Activated T-helper 1 cell treated with Interleukin-2 at 50 U/mL for 16 hours (primary cell): ENCODE data around the gene NAALADL1.
A peak's percentile ranks its signal among the peaks of the same experiment; 100 is the strongest.
"Not testable (repeated sequence)": the region's sequence is repeated elsewhere in the genome, so short reads cannot be mapped to it uniquely, and the experiment has no call there.

Experiments used
- DNase-seq: peaks from one replicate; pipeline ENCODE4 v3.0.0-alpha.2; 2020; ENCODE audit warnings: low read depth

Gene NAALADL1

GRCh38 chr11:65047581-65048422, 10.6 kb downstream of the NAALADL1 start:
- no peak for DNase-seq

GRCh38 chr11:65045728-65046127, 12.6 kb downstream of the NAALADL1 start:
- DNase-seq: no peak

DNA sequence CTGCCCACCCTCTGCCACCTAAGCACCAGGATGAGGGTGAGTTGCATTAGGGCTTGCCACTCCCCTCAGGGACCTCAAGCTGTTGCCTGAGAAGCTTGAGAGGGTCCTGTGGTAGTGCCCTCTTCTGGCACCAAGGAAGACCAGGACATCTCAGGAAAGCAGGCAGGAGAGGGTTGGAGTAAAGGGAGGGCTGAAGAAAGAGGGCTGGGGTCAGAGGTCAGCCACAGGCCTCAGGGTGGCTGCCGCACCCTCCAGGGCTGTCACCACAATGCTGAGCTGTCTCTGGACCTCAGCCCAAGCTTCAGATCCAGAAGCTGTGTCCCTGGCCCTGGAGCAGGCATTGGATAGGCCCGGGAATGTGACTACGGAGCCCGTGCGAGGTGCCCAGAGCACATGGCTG, 13.3 kb downstream of the NAALADL1 start:
- no peak for DNase-seq

DNA sequence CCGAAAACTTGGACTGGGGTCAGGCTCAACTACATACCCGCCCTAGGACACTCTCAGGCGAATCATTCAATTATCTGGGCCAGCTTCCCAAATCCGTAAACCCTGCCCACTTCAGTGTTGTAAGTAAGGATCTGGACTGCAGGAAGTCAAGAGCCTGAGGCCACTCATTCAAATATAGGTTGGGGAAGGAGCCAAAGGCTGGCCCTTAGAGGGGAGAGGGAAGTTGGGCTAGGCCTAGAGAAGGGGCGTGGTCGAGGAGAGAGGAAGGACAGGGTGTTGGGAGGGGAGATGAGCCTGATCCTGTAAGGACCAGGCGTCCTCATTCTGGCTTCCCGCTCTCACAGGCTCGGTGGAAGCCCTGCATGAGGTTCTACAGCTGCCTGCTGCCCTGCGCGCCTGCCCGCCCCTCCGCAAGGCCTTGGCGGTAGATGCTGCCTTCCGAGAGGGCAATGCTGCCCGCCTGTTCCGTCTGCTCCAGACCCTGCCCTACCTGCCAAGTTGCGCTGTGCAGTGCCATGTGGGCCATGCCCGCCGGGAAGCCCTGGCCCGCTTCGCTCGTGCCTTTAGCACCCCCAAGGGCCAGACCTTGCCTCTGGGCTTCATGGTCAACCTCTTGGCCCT, 14.4 kb downstream of the NAALADL1 start:
- no peak for DNase-seq

DNA sequence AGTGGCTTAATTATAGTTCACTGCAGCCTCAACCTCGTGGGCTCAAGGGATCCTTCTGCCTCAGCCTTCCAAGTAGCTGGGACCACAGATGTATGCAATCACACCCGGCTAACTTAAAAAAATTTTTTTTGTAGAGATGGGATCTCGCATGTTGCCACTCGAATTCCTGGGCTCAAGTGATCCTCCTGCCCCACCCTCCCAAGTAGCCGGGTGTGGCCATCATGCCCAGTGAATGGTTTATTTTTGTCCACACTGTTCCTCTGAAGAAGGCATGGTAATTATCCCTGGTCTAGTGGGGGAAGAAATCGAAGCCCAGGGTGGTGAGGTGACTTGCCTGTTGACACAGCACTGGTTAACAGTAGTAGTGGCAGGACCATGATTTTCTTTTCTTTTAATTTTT, 15.5 kb downstream of the NAALADL1 start:
- DNase-seq: no peak

DNA sequence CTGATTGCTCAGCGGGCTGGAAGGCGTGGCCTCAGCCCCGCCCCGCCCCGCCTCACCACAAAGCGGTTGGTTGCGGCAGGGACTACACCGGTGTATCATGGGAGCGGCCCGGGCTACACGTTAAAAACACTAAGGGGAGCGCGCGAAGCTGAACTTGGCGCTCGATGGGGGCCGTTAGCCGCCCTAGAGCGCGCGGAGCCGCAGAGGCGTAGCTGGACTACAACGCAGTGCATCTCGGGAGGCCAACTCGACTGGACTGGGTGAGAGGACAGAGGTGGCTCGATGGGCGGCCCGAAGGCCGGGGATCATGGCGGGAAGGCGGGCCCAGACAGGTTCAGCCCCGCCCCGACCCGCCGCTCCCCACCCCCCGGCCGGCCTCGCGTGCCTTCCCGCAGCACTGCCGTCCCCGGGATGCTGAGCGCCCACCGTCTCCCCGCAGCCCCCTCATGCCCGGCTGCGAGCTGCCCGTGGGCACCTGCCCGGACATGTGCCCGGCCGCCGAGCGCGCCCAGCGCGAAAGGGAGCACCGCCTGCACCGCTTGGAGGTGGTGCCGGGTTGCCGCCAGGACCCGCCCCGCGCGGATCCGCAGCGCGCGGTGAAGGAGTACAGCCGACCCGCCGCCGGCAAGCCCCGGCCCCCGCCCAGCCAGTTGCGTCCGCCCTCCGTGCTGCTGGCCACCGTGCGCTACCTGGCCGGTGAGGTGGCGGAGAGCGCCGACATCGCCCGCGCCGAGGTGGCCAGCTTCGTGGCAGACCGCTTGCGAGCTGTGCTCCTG, 17.3 kb downstream of the NAALADL1 start, which contains the start of gene SAC3D1:
Gene SAC3D1 (plus strand): TSS at position 364 of the 776 bp plus-strand sequence. CDS start 83 bp downstream, at position 447.
- DNase-seq: peak; percentile 74

GRCh38 chr11:65040520-65040846, 17.9 kb downstream of the NAALADL1 start:
- DNase-seq: no peak

- DNase-seq: no peak
Observed at GRCh38 chr11:65036931-65037330, 21.4 kb downstream of the NAALADL1 start.

DNA sequence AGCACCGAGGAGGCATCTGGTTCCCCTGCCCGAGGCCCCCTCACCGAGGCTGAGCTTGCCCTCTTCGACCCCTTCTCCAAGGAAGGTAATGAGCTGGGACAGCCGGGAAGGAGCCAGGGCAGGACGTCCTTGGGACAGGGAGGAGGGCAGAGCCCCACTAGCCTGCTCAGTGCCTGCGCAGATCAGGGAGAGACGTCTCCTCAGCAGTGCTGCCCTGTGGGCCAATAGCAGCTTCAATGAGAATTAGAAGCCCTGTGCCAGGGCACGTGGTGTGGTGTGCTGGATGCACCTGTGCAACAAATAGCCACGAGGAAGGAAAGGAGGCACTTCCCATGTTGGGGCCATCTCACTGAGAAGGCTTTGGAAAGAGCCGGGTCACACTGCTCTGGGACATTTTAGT, 22.8 kb downstream of the NAALADL1 start:
- no peak for DNase-seq

GRCh38 chr11:65034423-65034822, 23.9 kb downstream of the NAALADL1 start:
- no peak for DNase-seq

- DNase-seq: no peak
Observed at GRCh38 chr11:65032216-65032615, 26.1 kb downstream of the NAALADL1 start.

DNA sequence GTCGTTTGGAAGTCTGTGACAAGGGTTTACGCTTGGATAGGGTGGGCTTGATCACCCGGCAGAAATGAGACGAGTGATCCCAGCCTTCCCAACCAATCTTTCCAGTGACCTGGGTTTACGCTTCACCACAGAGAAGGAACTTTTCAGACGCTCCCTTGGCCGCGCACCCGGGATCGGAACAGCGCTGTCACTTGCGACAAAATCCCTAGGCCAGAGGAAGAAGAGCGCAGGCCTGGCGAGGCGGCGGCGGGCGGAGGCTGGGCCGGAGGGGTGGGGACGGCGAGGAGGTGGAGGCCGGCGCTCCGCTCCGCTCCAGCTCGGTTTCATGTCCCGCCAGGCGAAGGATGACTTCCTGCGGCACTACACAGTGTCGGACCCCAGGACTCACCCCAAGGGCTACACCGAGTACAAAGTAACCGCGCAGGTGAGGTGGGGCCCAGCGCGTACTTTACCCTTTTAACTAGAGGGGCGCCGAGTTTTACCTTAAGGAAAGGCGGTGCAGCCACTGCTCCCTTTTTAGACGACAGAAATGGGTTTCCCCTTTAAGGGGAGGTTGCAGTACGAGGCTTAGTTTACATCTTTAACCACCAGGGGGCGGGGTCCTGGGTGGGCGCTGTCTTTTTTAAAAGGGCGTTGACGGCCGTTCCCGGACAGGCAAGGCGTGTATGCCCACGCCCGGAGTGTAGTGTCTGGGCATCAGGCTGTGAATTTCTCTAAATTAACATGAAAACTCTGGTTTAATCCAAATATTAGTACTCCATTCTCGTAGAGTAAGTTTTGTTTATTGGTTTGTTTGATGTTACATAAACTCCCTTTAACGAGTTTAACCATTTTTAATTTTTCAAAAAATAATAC, 30.9 kb downstream of the NAALADL1 start, which contains the start of gene SNX15:
Gene SNX15 (plus strand): TSS at position 227 of the 855 bp plus-strand sequence. CDS start 99 bp downstream, at position 326.
- peak; percentile 77 for DNase-seq

DNA sequence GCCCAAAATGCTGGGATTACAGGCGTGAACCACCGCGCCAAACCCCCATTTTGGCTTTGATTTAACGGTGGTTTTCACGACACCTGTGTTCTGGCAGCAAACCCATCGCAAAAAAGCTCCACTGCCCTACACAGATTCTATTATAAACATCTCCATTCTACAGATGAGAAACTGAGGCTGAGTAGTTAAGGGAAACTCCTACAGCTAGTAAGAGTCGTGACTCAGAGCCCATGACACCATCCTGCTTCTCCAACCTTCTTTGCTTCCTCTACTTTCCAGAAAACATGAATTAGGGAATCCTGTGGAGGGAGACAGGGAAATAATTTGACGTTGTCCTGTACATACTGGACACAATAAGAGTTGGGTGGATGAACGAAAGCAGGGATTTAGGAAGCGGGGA, 31.5 kb downstream of the NAALADL1 start:
- no peak for DNase-seq

- not testable (repeated sequence) for DNase-seq
Observed at GRCh38 chr11:65023502-65023901, 34.9 kb downstream of the NAALADL1 start.

DNA sequence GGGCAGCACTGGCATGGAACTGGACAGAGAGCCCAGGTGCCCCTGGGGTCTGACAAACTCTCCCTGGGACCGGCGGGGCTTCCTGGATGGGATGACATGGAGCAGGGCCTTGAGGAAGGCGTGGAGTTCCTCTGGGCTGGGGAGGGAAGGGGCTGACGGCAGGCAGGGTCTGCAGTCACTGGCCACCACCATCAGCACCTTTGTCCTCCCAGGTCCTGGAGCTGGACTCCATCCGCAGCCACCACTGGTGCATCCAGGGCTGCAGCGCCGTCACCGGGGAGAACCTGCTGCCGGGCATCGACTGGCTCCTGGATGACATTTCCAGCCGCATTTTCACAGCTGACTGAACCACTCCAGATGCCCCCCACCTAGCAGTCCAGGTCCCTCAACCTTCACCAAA, 36.8 kb downstream of the NAALADL1 start:
- no peak for DNase-seq

DNA sequence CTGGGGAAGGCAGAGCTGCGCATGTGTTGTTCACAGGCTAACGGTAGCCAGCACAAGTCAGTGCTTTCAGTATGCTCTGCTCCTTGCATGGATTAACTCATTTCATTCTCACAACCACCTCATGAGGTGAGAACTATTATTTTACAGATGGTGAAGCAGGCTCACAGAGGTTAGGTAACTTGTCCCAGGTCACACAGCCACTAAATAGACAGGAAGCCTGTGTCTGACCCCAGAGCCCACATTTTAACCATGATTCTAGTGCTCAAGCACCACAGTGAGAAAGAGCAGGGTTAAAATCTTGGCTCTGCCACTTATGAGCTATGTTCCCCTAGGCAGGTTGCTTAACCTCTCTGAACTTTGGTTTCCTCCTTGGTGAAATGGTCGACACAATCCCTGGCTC, 37.4 kb downstream of the NAALADL1 start:
- DNase-seq: no peak

DNA sequence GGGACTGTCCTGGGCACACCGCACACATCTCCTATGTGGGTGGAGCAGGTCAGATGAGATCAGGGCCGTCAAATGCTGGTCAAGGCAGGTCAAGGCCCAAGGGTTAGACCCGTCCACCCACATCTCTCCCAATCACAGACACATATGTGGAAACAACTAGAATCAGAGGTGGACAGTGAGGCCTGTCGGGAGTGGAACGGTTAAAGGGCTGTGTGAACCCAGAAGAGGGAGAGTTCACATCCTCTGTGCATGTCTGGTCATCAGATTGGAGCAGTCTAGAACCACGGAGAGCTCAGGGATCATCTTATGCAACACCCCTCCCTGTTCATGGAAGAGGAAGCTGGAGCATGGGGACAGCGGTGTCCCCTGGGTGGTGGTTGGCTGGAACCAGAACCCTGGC, 38.5 kb downstream of the NAALADL1 start:
- DNase-seq: no peak

DNA sequence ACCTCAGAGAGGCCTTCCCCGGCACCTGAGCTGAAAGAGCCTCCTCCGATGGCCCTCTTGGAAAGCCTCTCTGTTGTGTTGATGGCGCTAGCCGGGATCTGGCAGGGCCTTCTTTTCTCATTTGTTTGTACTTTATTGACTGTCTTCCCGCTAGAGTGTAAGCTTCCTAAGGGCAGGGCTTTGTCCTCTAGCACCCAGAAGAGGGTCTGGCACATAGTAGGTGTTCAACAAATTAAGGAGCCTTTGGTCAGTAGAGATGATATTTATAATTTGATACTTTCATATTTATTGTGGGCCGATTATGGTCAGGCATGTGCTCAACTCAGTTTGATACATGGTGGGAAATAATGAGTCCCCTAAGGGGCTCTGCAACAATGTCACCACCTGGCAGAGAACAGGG, 40.4 kb downstream of the NAALADL1 start:
- no peak for DNase-seq

DNA sequence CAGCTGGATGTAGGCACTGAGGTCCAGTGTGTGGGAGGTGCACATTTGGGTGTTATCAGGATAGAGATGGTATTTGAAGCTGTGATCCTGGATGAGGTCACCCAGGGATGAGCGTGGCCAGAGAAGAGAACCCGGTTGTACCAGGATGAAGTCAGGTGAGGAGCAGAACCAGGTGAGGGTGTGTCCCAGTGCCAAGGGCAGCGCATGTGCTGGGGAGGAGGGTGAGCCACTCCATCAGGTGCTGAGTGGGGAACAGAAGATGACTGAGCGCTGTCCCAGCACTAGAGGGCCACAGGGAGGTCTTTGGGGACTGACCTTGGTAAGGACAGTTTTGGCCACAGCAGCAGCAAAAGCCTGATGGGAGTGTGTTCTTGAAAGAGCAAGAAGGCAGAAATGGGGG, 41.6 kb downstream of the NAALADL1 start:
- no peak for DNase-seq

DNA sequence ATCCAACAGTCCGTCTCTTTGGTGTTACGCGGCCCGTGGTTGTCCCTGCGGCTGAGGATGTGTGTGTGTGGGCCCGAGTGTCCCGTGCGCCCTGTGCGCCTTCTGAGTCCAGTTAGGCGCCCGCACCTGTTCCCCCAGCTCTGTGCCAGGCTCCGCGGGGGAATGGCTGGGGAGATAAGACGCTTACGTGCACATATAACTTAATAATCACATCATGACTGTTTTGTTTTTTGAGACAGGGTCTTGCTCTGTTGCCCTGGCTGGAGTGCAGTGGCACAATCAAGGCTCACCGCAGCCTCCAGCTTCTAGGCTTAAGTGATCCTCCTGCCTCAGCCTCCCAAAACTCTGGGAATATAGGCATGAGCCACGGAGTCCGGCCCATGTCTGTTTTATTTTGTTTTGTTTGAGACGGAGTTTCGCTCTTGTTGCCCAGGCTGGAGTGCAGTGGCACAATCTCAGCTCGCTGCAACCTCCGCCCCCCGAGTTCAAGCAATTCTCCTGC, 43.6 kb downstream of the NAALADL1 start:
- DNase-seq: no peak

- peak; percentile 76 for DNase-seq
Observed at GRCh38 chr11:65013888-65014725, 44.2 kb downstream of the NAALADL1 start, which contains the start of gene ARL2. Gene ARL2 (plus strand): TSS chr11:65014160. CDS start chr11:65014208, 48 bp downstream.
